Measurements from ENCODE around the gene DYNC1LI1.
A peak's percentile ranks its signal among the peaks of the same experiment; 100 is the strongest.

DYNC1LI1 gene

GRCh38 chr3:32570421-32571191 is at the start of gene DYNC1LI1:
TSS of gene DYNC1LI1 (minus strand) at chr3:32570858. CDS start at chr3:32570770, 88 bp downstream.
- DNase-seq = peak; percentile 95 to 97

- DNase-seq = no peak
These were observed 48.7 kb upstream of the DYNC1LI1 start for GRCh38 chr3:32619395-32619794.

GRCh38 chr3:32616267-32616962 is 45.8 kb upstream of the DYNC1LI1 start:
- no peak for DNase-seq

- no peak for DNase-seq
These were observed 44.3 kb upstream of the DYNC1LI1 start for GRCh38 chr3:32614956-32615355.

- DNase-seq = no peak
These were observed 42.5 kb upstream of the DYNC1LI1 start for GRCh38 chr3:32613183-32613582.

GRCh38 chr3:32612547-32612946 is 41.9 kb upstream of the DYNC1LI1 start:
- DNase-seq = no peak

GRCh38 chr3:32607522-32607921 is 36.9 kb upstream of the DYNC1LI1 start:
- DNase-seq = no peak

GRCh38 chr3:32606960-32607359 is 36.3 kb upstream of the DYNC1LI1 start:
- DNase-seq = no peak

GRCh38 chr3:32606277-32606676 is 35.6 kb upstream of the DYNC1LI1 start:
- DNase-seq = no peak

- no peak for DNase-seq
These were observed 32.4 kb upstream of the DYNC1LI1 start for GRCh38 chr3:32603064-32603463.

- DNase-seq = no peak
These were observed 31.5 kb upstream of the DYNC1LI1 start for GRCh38 chr3:32602206-32602605.

- no peak for DNase-seq
These were observed 31.1 kb upstream of the DYNC1LI1 start for GRCh38 chr3:32601722-32602121.

GRCh38 chr3:32597656-32598055 is 27.0 kb upstream of the DYNC1LI1 start:
- DNase-seq = no peak

- no peak for DNase-seq
These were observed 26.3 kb upstream of the DYNC1LI1 start for GRCh38 chr3:32596909-32597369.

GRCh38 chr3:32596282-32596908 is 25.7 kb upstream of the DYNC1LI1 start:
- DNase-seq = no peak

GRCh38 chr3:32595323-32595722 is 24.7 kb upstream of the DYNC1LI1 start:
- DNase-seq = no peak

GRCh38 chr3:32593903-32594525 is 23.4 kb upstream of the DYNC1LI1 start:
- no peak for DNase-seq

- DNase-seq = no peak
These were observed 22.2 kb upstream of the DYNC1LI1 start for GRCh38 chr3:32592696-32593353.

- no peak for DNase-seq
These were observed 21.4 kb upstream of the DYNC1LI1 start for GRCh38 chr3:32592011-32592410.

GRCh38 chr3:32591186-32591585 is 20.5 kb upstream of the DYNC1LI1 start:
- DNase-seq = no peak

GRCh38 chr3:32586356-32586755 is 15.7 kb upstream of the DYNC1LI1 start:
- DNase-seq = no peak

- DNase-seq = no peak
These were observed 14.0 kb upstream of the DYNC1LI1 start for GRCh38 chr3:32584660-32585059.

- no peak for DNase-seq
These were observed 13.1 kb upstream of the DYNC1LI1 start for GRCh38 chr3:32583708-32584107.
